ENCODE measurements around the gene NT5DC4.
A peak's percentile ranks its signal among the peaks of the same experiment; 100 is the strongest.

Gene NT5DC4

GRCh38 chr2:112699984-112700667, 20.7 kb upstream of the NT5DC4 start:
- Histone ChIP-seq H3K27ac (replicated peaks) (peak overlapping the region; percentile 73), H3K27me3 (ENCODE audit: insufficient read depth, poor library complexity, severe bottlenecking) (no peaks in the 10 kb centered on the region), H3K4me3 (replicated peaks; ENCODE audit: insufficient read depth, low read length) (no peak overlapping the region)
- peak; percentile 66 to 69 for DNase-seq (ENCODE audit: low read depth in 1 of 2, low spot score in 1 of 2)
- TF ChIP-seq SPI1 (IDR thresholded peaks at IDR 0.05; ENCODE audit: borderline replicate concordance, low read depth) (no peak; the same call in 1 of the 2 replicates), REST (IDR thresholded peaks at IDR 0.05; ENCODE audit: insufficient replicate concordance, low read depth) (no peak), GABPA (IDR thresholded peaks at IDR 0.05; ENCODE audit: low read depth) (no peak), CTCF (IDR thresholded peaks at IDR 0.05; ENCODE audit: insufficient read depth, low read length) (no peak), POLR2AphosphoS5 (IDR thresholded peaks at IDR 0.05; ENCODE audit: low read depth) (no peak; the same call in 1 of the 2 replicates)

GRCh38 chr2:112701052-112701451, 19.8 kb upstream of the NT5DC4 start:
- Histone ChIP-seq H3K27me3 (ENCODE audit: insufficient read depth, poor library complexity, severe bottlenecking) (no peaks in the 10 kb centered on the region), H3K27ac (replicated peaks) (peak overlapping the region; percentile 73), H3K4me3 (replicated peaks; ENCODE audit: insufficient read depth, low read length) (no peak overlapping the region)
- DNase-seq (ENCODE audit: low read depth in 1 of 2, low spot score in 1 of 2), result peak in 1 of 2 experiments; percentile 65
- TF ChIP-seq REST (IDR thresholded peaks at IDR 0.05; ENCODE audit: insufficient replicate concordance, low read depth) (no peak), SPI1 (IDR thresholded peaks at IDR 0.05; ENCODE audit: borderline replicate concordance, low read depth) (peak; percentile 70; the same call in 1 of the 2 replicates)

- no peak for DNase-seq (ENCODE audit: low read depth in 1 of 2, low spot score in 1 of 2)
- no peak overlapping the region for H3K27ac ChIP-seq (replicated peaks)
- TF ChIP-seq GABPA (IDR thresholded peaks at IDR 0.05; ENCODE audit: low read depth), result no peak
- TF ChIP-seq CTCF (IDR thresholded peaks at IDR 0.05; ENCODE audit: insufficient read depth, low read length), result no peak
- no peak for TF ChIP-seq REST (IDR thresholded peaks at IDR 0.05; ENCODE audit: insufficient replicate concordance, low read depth)
- TF ChIP-seq SPI1 (IDR thresholded peaks at IDR 0.05; ENCODE audit: borderline replicate concordance, low read depth), result no peak
- TF ChIP-seq POLR2AphosphoS5 (IDR thresholded peaks at IDR 0.05; ENCODE audit: low read depth), result no peak
- no peak overlapping the region for H3K4me3 ChIP-seq (replicated peaks; ENCODE audit: insufficient read depth, low read length)
- H3K27me3 ChIP-seq (ENCODE audit: insufficient read depth, poor library complexity, severe bottlenecking), result no peaks in the 10 kb centered on the region
Measured at GRCh38 chr2:112703684-112704083, 17.1 kb upstream of the NT5DC4 start.

All from HL-60 (cell line).